Measurements from ENCODE around the gene PRRT2.

DNA sequence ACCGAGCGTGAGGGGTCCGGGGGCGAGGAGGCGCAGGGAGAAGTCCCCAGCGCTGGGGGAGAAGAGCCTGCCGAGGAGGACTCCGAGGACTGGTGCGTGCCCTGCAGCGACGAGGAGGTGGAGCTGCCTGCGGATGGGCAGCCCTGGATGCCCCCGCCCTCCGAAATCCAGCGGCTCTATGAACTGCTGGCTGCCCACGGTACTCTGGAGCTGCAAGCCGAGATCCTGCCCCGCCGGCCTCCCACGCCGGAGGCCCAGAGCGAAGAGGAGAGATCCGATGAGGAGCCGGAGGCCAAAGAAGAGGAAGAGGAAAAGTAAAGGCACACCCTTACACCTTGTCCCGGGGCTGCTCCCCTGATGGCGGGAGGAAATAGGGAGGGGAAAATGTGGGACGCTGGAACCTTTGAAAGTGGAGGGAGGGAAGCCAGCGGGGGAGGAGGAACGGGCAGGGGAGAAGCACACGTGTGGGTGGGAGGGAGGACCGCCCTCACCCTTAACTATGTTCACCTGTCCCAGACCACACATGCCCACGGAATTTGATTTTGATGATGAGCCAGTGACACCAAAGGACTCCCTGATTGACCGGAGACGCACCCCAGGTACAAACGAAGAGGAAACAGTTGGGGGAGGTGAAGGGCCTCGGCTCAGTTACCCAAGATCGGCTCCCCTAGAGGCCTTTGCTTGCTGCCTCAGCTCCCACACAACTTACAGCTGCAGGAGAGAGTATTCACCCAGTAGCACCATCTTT is 4.9 kb downstream of the PRRT2 start:
- TF ChIP-seq, protein P1, sequence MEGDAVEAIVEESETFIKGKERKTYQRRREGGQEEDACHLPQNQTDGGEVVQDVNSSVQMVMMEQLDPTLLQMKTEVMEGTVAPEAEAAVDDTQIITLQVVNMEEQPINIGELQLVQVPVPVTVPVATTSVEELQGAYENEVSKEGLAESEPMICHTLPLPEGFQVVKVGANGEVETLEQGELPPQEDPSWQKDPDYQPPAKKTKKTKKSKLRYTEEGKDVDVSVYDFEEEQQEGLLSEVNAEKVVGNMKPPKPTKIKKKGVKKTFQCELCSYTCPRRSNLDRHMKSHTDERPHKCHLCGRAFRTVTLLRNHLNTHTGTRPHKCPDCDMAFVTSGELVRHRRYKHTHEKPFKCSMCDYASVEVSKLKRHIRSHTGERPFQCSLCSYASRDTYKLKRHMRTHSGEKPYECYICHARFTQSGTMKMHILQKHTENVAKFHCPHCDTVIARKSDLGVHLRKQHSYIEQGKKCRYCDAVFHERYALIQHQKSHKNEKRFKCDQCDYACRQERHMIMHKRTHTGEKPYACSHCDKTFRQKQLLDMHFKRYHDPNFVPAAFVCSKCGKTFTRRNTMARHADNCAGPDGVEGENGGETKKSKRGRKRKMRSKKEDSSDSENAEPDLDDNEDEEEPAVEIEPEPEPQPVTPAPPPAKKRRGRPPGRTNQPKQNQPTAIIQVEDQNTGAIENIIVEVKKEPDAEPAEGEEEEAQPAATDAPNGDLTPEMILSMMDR (IDR thresholded peaks at IDR 0.05 in 2 of 3, conservative IDR thresholded peaks at IDR 0.05 in 1 of 3; ENCODE audit: control insufficient read depth in 2 of 3, extremely low read depth in 1 of 3, insufficient read depth in 1 of 3, low read depth in 3 of 3, low read length in 3 of 3) = peak in 2 of 3 experiments; percentile 30 to 37; a peak in 2 of 6 replicates
- TF ChIP-seq POLR2A (IDR thresholded peaks at IDR 0.05; ENCODE audit: low read depth, low read length) (no peak), ESRRA (IDR thresholded peaks at IDR 0.05; ENCODE audit: low read length) (no peak)

All from GM12878 (cell line).